ENCODE results near the gene SMARCC2.
A peak's percentile ranks its signal among the peaks of the same experiment; 100 is the strongest.
"Not testable (repeated sequence)": the region's sequence is repeated elsewhere in the genome, so short reads cannot be mapped to it uniquely, and the experiment has no call there.

SMARCC2 gene

DNA sequence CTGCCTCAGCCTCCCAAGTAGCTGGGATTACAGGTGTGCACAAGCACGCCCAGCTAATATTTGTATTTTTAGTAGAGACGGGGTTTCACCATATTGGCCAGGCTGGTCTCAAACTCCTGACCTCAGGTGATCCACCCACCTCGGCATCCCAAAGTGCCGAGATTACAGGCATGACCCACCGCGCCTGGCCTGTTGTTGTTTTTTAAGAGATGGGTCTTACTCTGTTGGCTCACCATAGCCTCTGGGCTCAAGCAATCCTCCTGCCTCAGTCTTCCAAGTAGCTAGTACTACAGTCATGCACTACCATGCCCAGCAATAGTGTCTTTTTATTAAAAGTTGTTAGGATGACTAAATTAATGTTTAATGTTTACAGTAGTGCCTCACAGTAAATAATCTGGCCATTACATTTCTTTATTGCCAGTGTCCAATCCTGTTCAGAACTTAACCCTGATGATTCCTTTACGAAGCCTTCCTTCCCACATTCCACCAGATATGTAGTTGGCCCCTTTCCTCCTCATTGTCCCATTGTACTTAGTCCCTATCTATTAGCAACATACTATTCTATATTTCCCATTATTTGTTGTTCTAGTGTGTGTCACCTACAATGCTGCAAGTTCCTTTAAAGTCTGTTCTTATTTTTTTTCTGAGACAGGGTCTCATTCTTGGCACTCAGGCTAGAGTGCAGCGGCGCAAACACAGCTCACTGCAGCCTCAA, 8.8 kb upstream of the SMARCC2 start:
- FAIRE-seq: no peak
- TF ChIP-seq POLR2A (IDR thresholded peaks at IDR 0.05; ENCODE audit: low read depth, low read length): no peak
- no peak for DNase-seq (ENCODE audit: insufficient read length, low spot score)

DNA sequence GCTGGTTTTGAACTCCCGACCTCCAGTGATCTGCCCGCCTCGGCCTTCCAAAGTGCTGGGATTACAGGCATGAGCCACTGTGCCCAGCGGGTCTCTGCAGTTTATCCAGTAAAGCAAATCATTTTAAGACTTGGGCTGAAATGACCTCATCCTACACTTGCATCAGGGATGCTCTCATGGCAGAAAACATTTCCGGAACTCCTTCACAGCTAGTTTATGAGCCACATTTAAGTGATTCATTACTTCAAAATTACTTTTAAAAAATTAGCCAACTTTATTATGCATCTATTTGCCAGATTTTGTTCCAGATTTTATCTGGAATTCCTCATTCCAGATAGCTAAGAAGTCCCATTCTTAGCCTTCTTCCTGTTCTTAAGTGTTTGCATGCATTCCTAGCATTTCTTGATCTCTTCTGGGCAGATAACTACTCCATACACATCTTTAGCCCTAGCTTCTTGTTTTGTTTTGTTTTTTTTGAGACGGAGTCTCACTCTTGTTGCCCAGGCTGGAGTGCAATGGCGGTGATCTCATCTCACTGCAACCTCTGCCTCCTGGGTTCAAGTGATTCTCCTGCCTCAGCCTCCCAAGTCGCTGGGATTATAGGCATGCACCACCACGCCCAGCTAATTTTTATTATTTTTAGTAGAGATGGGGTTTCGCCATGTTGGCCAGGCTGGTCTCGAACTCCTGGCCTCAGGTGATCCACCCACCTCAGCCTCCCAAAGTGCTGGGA, 7.7 kb upstream of the SMARCC2 start:
- not testable (repeated sequence) for DNase-seq (ENCODE audit: insufficient read length, low spot score); FAIRE-seq

DNA sequence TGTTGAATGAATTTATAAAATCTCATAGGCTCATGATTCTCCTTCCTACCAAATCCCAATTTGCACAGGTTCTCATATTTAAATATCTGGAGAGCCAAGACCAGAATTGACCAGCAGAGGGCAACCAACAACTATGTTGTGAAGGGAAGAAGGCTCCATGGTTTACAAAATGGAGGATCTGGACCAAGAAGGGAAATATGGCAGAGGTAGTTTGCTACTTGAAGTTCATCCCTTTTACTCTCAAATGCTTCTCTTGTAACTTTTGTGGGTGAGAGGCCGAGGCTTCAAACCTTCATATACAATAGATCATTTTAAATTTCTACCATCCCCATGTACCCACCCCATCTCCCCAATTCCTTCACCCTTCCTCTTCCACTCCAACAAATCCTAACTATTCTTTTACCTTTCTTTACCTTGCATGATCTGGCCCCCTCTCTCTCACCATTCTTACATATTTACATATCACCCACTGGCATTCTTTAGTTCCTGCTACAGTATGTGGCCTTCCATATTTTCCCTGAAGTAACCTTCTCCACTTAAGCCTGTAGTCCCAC, 3.8 kb upstream of the SMARCC2 start:
- TF ChIP-seq POLR2A (IDR thresholded peaks at IDR 0.05; ENCODE audit: low read depth, low read length): no peak
- FAIRE-seq (no peak), DNase-seq (ENCODE audit: insufficient read length, low spot score) (peak; percentile 57)

DNA sequence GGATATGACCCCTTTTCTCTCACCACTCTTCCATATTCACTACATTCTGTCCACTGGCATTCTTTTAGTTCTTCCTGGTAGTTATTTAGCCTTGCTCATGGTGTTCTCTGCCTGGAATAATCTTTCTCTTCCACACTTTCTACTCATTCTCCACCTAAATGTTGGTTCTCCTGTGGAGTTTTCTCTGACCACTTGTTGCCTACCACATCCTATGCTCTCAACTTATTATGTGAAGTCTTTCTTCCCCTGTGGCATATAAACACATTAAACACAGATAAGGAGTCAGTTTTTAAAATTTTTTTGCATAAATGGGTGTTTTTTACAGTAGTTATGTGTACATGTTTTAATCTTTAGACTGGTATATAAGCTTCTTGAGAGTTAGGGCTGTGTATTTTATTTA, 3.3 kb upstream of the SMARCC2 start:
- FAIRE-seq (no peak), DNase-seq (ENCODE audit: insufficient read length, low spot score) (no peak)
- no peak for TF ChIP-seq POLR2A (IDR thresholded peaks at IDR 0.05; ENCODE audit: low read depth, low read length)

DNA sequence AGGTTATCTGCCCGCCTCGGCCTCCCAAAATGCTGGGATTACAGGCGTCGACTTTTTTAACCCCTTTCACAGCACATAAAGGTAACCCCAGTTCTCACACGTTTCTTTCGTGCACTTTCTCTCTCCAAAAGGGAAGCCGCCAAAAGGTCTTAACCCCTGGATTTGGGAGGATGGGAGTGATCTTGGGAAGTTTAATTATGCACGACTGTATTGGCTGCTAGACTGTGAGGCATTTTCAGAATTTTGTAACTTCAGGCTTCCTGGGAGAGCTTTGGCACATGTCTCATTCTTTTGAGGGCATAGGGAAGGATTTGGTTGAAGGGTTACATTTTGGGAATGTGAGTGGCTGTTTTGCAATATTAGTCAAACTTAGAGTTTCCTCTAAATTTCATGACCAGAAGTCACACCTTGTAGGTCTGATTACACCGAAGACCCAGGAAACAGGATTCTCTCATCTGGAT, 1.4 kb upstream of the SMARCC2 start:
- FAIRE-seq (no peak), DNase-seq (ENCODE audit: insufficient read length, low spot score) (no peak)
- TF ChIP-seq POLR2A (IDR thresholded peaks at IDR 0.05; ENCODE audit: low read depth, low read length): no peak

GRCh38 chr12:56189918-56190694, 823 bp upstream of the SMARCC2 start:
- DNase-seq (ENCODE audit: insufficient read length, low spot score) (peak; percentile 71), FAIRE-seq (no peak)
- no peak for TF ChIP-seq POLR2A (IDR thresholded peaks at IDR 0.05; ENCODE audit: low read depth, low read length)

GRCh38 chr12:56188778-56189098, 545 bp downstream of the SMARCC2 start:
- no peak for TF ChIP-seq POLR2A (IDR thresholded peaks at IDR 0.05; ENCODE audit: low read depth, low read length)
- DNase-seq (ENCODE audit: insufficient read length, low spot score): no peak
- no peak for FAIRE-seq

GRCh38 chr12:56188131-56188777, 1.0 kb downstream of the SMARCC2 start:
- FAIRE-seq (no peak), DNase-seq (ENCODE audit: insufficient read length, low spot score) (no peak)
- TF ChIP-seq POLR2A (IDR thresholded peaks at IDR 0.05; ENCODE audit: low read depth, low read length): no peak

- TF ChIP-seq POLR2A (IDR thresholded peaks at IDR 0.05; ENCODE audit: low read depth, low read length): no peak
- no peak for DNase-seq (ENCODE audit: insufficient read length, low spot score)
- no peak for FAIRE-seq
Measured at GRCh38 chr12:56186957-56187356, 2.3 kb downstream of the SMARCC2 start.

GRCh38 chr12:56178347-56178746, 10.9 kb downstream of the SMARCC2 start:
- no peak for TF ChIP-seq POLR2A (IDR thresholded peaks at IDR 0.05; ENCODE audit: low read depth, low read length)
- FAIRE-seq (no peak), DNase-seq (ENCODE audit: insufficient read length, low spot score) (no peak)

DNA sequence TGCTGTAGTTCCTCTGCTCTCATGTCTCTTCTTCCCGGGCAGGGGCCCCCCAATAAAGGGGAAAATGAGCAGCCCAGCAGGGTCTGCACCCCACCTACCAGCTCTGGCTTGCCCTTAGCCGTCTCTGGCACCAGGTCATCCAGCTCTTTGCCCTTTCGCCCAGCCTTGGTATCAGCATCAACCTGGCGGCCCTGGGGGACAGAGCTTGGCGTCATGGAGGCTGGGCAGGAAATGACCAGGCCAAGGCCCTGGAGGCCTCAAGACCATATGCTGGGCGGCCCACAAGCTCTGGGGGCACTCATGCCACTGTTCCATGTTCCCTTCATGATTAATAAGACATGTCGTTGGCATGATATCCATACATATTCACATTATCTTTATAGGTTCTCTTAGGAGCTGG, 16.4 kb downstream of the SMARCC2 start:
- no peak for FAIRE-seq
- no peak for DNase-seq (ENCODE audit: insufficient read length, low spot score)
- TF ChIP-seq POLR2A (IDR thresholded peaks at IDR 0.05; ENCODE audit: low read depth, low read length): no peak

- FAIRE-seq (no peak), DNase-seq (ENCODE audit: insufficient read length, low spot score) (no peak)
- TF ChIP-seq POLR2A (IDR thresholded peaks at IDR 0.05; ENCODE audit: low read depth, low read length): no peak
Measured at GRCh38 chr12:56169229-56169759, 20.0 kb downstream of the SMARCC2 start.

GRCh38 chr12:56165369-56165768, 23.9 kb downstream of the SMARCC2 start:
- no peak for DNase-seq (ENCODE audit: insufficient read length, low spot score)
- FAIRE-seq: no peak
- no peak for TF ChIP-seq POLR2A (IDR thresholded peaks at IDR 0.05; ENCODE audit: low read depth, low read length)
